Suprapubic skin (tissue), 4 donors: ENCODE results near the gene SSR3. TPM values are rescaled to one million over a fixed set of nuclear protein-coding genes. Genes with fewer than 3 reads are reported as not detected.

Experiments used
- DNase-seq, 2 donors: peaks; one replicate each; pipeline ENCODE4 v3.0.0-alpha.2; 2019; ENCODE audit warnings: low spot score in 2 of 2
- H3K27ac ChIP-seq: fragments of 200-600 bp; sonication (generic); one replicate; pipeline ENCODE4 v1.5.1; 2019
- H3K27me3 ChIP-seq: fragments of 200-600 bp; sonication (generic); one replicate; pipeline ENCODE4 v1.5.1; 2019
- H3K36me3 ChIP-seq: fragments of 200-600 bp; sonication (generic); one replicate; pipeline ENCODE4 v1.5.1; 2019
- H3K4me1 ChIP-seq: fragments of 200-600 bp; sonication (generic); one replicate; pipeline ENCODE4 v1.5.1; 2019
- H3K4me3 ChIP-seq: fragments of 200-600 bp; sonication (generic); one replicate; pipeline ENCODE4 v1.5.1; 2019; ENCODE audit warnings: mild to moderate bottlenecking
- H3K9me3 ChIP-seq: fragments of 200-600 bp; sonication (generic); one replicate; pipeline ENCODE4 v1.5.1; 2019
- CTCF ChIP-seq, 2 donors: fragments of 200-600 bp in 1 of 2; fragments of 450-650 bp in 1 of 2; sonication (generic) in 1 of 2; IDR thresholded peaks; one replicate each; pipeline ENCODE4 v1.5.1; 2016 to 2019; ENCODE audit warnings: antibody characterized with exemption in 2 of 2, mild to moderate bottlenecking in 1 of 2, moderate library complexity in 1 of 2
- EP300 ChIP-seq: sonication (generic); formaldehyde crosslinking; IDR thresholded peaks from one replicate; pipeline ENCODE4 v1.6.1; 2017; ENCODE audit warnings: antibody characterized with exemption
- POLR2A ChIP-seq, 2 donors: fragments of 450-650 bp; IDR thresholded peaks; one replicate each; pipeline ENCODE4 v1.6.1; 2017; ENCODE audit warnings: antibody characterized with exemption in 2 of 2, mild to moderate bottlenecking in 2 of 2, moderate library complexity in 2 of 2
- POLR2AphosphoS5 ChIP-seq, 3 donors: sonication (generic); formaldehyde crosslinking; IDR thresholded peaks; one replicate each; pipeline ENCODE4 v1.6.1; 2017; ENCODE audit warnings: antibody characterized with exemption in 3 of 3
- WGBS: methylation state at CpG from one replicate; pipeline ENCODE4 v1.1.5; 2018; 5-methylcytosine and 5-hydroxymethylcytosine counted together
- total RNA-seq, 4 donors: library from RNA; depleted of rRNA; stranded (reverse); fragments of >200 nt; gene quantifications; one replicate each; pipeline ENCODE4 v1.1.0, GENCODE V29; 2016

SSR3 gene
- total RNA-seq, 4 donors from 2014 or later, result 56.4 to 72.9 (median 62.4) TPM

GRCh38 chr3:156519758-156520162 lies 35.2 kb downstream of the SSR3 start:
- Histone ChIP-seq H3K4me1 (peaks cover 7% of the 10 kb centered on the region), H3K36me3 (no peaks in the 10 kb centered on the region), H3K27ac (no peak overlapping the region), H3K27me3 (no peaks in the 10 kb centered on the region), H3K4me3 (no peak overlapping the region), H3K9me3 (no peaks in the 10 kb centered on the region)
- WGBS, result 90% methylated on average over 1 of the region's 1 CpG
- no peak for DNase-seq
- no peak for TF ChIP-seq CTCF (IDR thresholded peaks at IDR 0.05)
- TF ChIP-seq POLR2A (IDR thresholded peaks at IDR 0.05), result no peak
- TF ChIP-seq EP300, result no peak
- TF ChIP-seq POLR2AphosphoS5 (IDR thresholded peaks at IDR 0.05), result no peak

GRCh38 chr3:156518726-156519125 lies 36.2 kb downstream of the SSR3 start:
- no peak overlapping the region for H3K27ac ChIP-seq
- peaks cover 7% of the 10 kb centered on the region for H3K4me1 ChIP-seq
- TF ChIP-seq POLR2AphosphoS5 (IDR thresholded peaks at IDR 0.05) (no peak), CTCF (IDR thresholded peaks at IDR 0.05) (no peak), EP300 (no peak), POLR2A (IDR thresholded peaks at IDR 0.05) (no peak)
- no peak overlapping the region for H3K4me3 ChIP-seq
- H3K36me3 ChIP-seq, result no peaks in the 10 kb centered on the region
- H3K27me3 ChIP-seq, result no peaks in the 10 kb centered on the region
- DNase-seq, result no peak
- no peaks in the 10 kb centered on the region for H3K9me3 ChIP-seq

- Histone ChIP-seq H3K9me3 (no peaks in the 10 kb centered on the region), H3K27ac (no peak overlapping the region), H3K4me3 (no peak overlapping the region), H3K36me3 (no peaks in the 10 kb centered on the region), H3K27me3 (no peaks in the 10 kb centered on the region), H3K4me1 (peaks cover 9% of the 10 kb centered on the region)
- DNase-seq, result no peak
- 30% methylated on average over 1 of the region's 1 CpG for WGBS
- TF ChIP-seq POLR2A (IDR thresholded peaks at IDR 0.05) (no peak), POLR2AphosphoS5 (IDR thresholded peaks at IDR 0.05) (no peak), CTCF (IDR thresholded peaks at IDR 0.05) (no peak), EP300 (no peak)
Measured at GRCh38 chr3:156516961-156517360, 38.0 kb downstream of the SSR3 start.

- no peak for DNase-seq
- no peaks in the 10 kb centered on the region for H3K9me3 ChIP-seq
- 63% methylated on average over 3 of the region's 3 CpGs for WGBS
- no peaks in the 10 kb centered on the region for H3K27me3 ChIP-seq
- no peak overlapping the region for H3K27ac ChIP-seq
- no peak overlapping the region for H3K4me3 ChIP-seq
- H3K4me1 ChIP-seq, result peaks cover 9% of the 10 kb centered on the region
- no peaks in the 10 kb centered on the region for H3K36me3 ChIP-seq
- TF ChIP-seq CTCF (IDR thresholded peaks at IDR 0.05), result no peak
- no peak for TF ChIP-seq POLR2AphosphoS5 (IDR thresholded peaks at IDR 0.05)
- TF ChIP-seq POLR2A (IDR thresholded peaks at IDR 0.05), result no peak
- TF ChIP-seq EP300, result no peak
Measured at GRCh38 chr3:156516284-156516683, 38.6 kb downstream of the SSR3 start.

GRCh38 chr3:156513619-156514018 lies 41.3 kb downstream of the SSR3 start:
- Histone ChIP-seq H3K4me1 (peaks cover 9% of the 10 kb centered on the region), H3K27me3 (no peaks in the 10 kb centered on the region), H3K36me3 (no peaks in the 10 kb centered on the region), H3K4me3 (no peak overlapping the region), H3K9me3 (no peaks in the 10 kb centered on the region), H3K27ac (no peak overlapping the region)
- TF ChIP-seq POLR2AphosphoS5 (IDR thresholded peaks at IDR 0.05) (no peak), CTCF (IDR thresholded peaks at IDR 0.05) (no peak)
- no peak for DNase-seq
- WGBS, result 47% methylated on average over 5 of the region's 5 CpGs
